Left ventricle myocardium inferior (tissue), 1 donor: ENCODE measurements around the gene B9D1. TPM values are rescaled to one million over a fixed set of nuclear protein-coding genes. Genes with fewer than 3 reads are reported as not detected.

Experiments
- DNase-seq: peaks from one replicate; pipeline ENCODE4 v3.0.0-alpha.2; 2020
- H3K27ac ChIP-seq: fragments of 200-600 bp; replicated peaks from 2 replicates; pipeline ENCODE4 v1.8.0; 2021
- H3K27me3 ChIP-seq: fragments of 200-600 bp; 2 replicates; pipeline ENCODE4 v1.8.0; 2021; ENCODE audit warnings: low read depth
- H3K36me3 ChIP-seq: fragments of 200-600 bp; 2 replicates; pipeline ENCODE4 v1.8.0; 2021
- H3K4me1 ChIP-seq: fragments of 200-600 bp; 2 replicates; pipeline ENCODE4 v1.8.0; 2021
- H3K4me3 ChIP-seq: fragments of 200-600 bp; 2 replicates; pipeline ENCODE4 v1.8.0; 2021; ENCODE audit warnings: mild to moderate bottlenecking, moderate library complexity
- H3K9me3 ChIP-seq: fragments of 200-600 bp; replicated peaks from 2 replicates; pipeline ENCODE4 v1.8.0; 2021
- CTCF ChIP-seq: fragments of 200-600 bp; IDR thresholded peaks from 2 replicates; pipeline ENCODE4 v1.8.0; 2021; ENCODE audit warnings: antibody characterized with exemption, mild to moderate bottlenecking, borderline replicate concordance
- intact Hi-C: fragments of 100-400 bp; cut with micrococcal nuclease; formaldehyde crosslinking; loops from one replicate; pipeline ENCODE4 v1.11.0; 2022
- total RNA-seq: library from RNA; stranded (reverse); fragmentation: NEBNext Ultra II Directional; extraction: Animal tissue kit (Norgen Biotek cat#: 25700); gene quantifications from one replicate; pipeline ENCODE4 v1.2.1, GENCODE V29; 2021
- donor health status: DM: no; HTN: yes; CAD: no; lungs with severe emphysema.

B9D1 gene
- total RNA-seq, 1 donor from 2014 or later: 8.8 TPM

- TF ChIP-seq CTCF: no peak
- Histone ChIP-seq H3K27ac (peak overlapping the region; percentile 70), H3K36me3 (peaks cover 2% of the 10 kb centered on the region), H3K4me1 (peaks cover 85% of the 10 kb centered on the region), H3K27me3 (no peaks in the 10 kb centered on the region), H3K9me3 (no peaks in the 10 kb centered on the region), H3K4me3 (no peak overlapping the region)
- DNase-seq: no peak
- intact Hi-C loops: no loop called here
Observed at GRCh38 chr17:19304751-19305150, 57.8 kb downstream of the B9D1 start.

- no peaks in the 10 kb centered on the region for H3K36me3 ChIP-seq
- H3K27me3 ChIP-seq: no peaks in the 10 kb centered on the region
- peak; percentile 45 for DNase-seq
- peaks cover 85% of the 10 kb centered on the region for H3K4me1 ChIP-seq
- no peak overlapping the region for H3K4me3 ChIP-seq
- TF ChIP-seq CTCF: no peak
- no peaks in the 10 kb centered on the region for H3K9me3 ChIP-seq
- H3K27ac ChIP-seq: peak overlapping the region; percentile 70
- intact Hi-C loops: no loop called here
Observed at GRCh38 chr17:19304209-19304608, 58.3 kb downstream of the B9D1 start.

GRCh38 chr17:19303367-19303776 lies 59.2 kb downstream of the B9D1 start:
- no peak for DNase-seq
- Histone ChIP-seq H3K27ac (peak overlapping the region; percentile 70), H3K27me3 (no peaks in the 10 kb centered on the region), H3K9me3 (no peaks in the 10 kb centered on the region), H3K36me3 (no peaks in the 10 kb centered on the region), H3K4me3 (no peak overlapping the region), H3K4me1 (peaks cover 92% of the 10 kb centered on the region)
- peak; percentile 18 for TF ChIP-seq CTCF
- intact Hi-C loops: no loop called here

GRCh38 chr17:19302791-19303331 lies 59.7 kb downstream of the B9D1 start:
- peak overlapping the region; percentile 70 for H3K27ac ChIP-seq
- H3K36me3 ChIP-seq: no peaks in the 10 kb centered on the region
- TF ChIP-seq CTCF: no peak
- H3K4me3 ChIP-seq: no peak overlapping the region
- DNase-seq: no peak
- intact Hi-C loops: no loop called here
- no peaks in the 10 kb centered on the region for H3K27me3 ChIP-seq
- H3K4me1 ChIP-seq: peaks cover 94% of the 10 kb centered on the region
- no peaks in the 10 kb centered on the region for H3K9me3 ChIP-seq

GRCh38 chr17:19301973-19302372 lies 60.5 kb downstream of the B9D1 start:
- intact Hi-C loops: no loop called here
- H3K4me3 ChIP-seq: no peak overlapping the region
- H3K27ac ChIP-seq: peak overlapping the region; percentile 70
- H3K36me3 ChIP-seq: no peaks in the 10 kb centered on the region
- H3K9me3 ChIP-seq: no peaks in the 10 kb centered on the region
- H3K27me3 ChIP-seq: no peaks in the 10 kb centered on the region
- peaks cover 97% of the 10 kb centered on the region for H3K4me1 ChIP-seq
- no peak for TF ChIP-seq CTCF
- DNase-seq: no peak
